Tibial nerve (tissue), 3 donors: Measurements from ENCODE around the gene SHISAL1.

Experiments
- CTCF ChIP-seq, 5 experiments: fragments of 200-600 bp in 3 of 5; fragments of 450-650 bp in 2 of 5; sonication (generic) in 3 of 5; IDR thresholded peaks; one replicate each; pipeline ENCODE4 v1.5.1; 2016 to 2019; ENCODE audit warnings: antibody characterized with exemption in 5 of 5, mild to moderate bottlenecking in 3 of 5, moderate library complexity in 2 of 5
- POLR2A ChIP-seq, 2 donors: fragments of 450-650 bp; IDR thresholded peaks; one replicate each; pipeline ENCODE4 v1.6.1; 2017; ENCODE audit warnings: antibody characterized with exemption in 2 of 2, mild to moderate bottlenecking in 2 of 2, moderate library complexity in 2 of 2

- TF ChIP-seq CTCF (IDR thresholded peaks at IDR 0.05) (no peak), POLR2A (IDR thresholded peaks at IDR 0.05) (no peak)
These were observed 87.6 kb downstream of the SHISAL1 start for GRCh38 chr22:44225091-44225689.
